Effector CD8-positive, alpha-beta T cell (primary cell): ENCODE measurements around the gene MOB1A.

ENCODE experiments used
- DNase-seq: peaks from one replicate; lab custom pipeline; 2025; lab: John Stamatoyannopoulos, UW

The MOB1A gene

GRCh38 chr2:74103763-74104162 is 74.9 kb downstream of the MOB1A start:
- no peak for DNase-seq
